ENCODE data around the gene PIP5K1B.

Gene PIP5K1B

GRCh38 chr9:68933434-68934328 is 228.6 kb downstream of the PIP5K1B start:
- FAIRE-seq (peak; percentile 90), DNase-seq (ENCODE audit: insufficient read length) (no peak)
- TF ChIP-seq POLR2A (IDR thresholded peaks at IDR 0.05; ENCODE audit: low read depth, low read length): no peak
- TF ChIP-seq TAF1 (IDR thresholded peaks at IDR 0.05; ENCODE audit: borderline replicate concordance, low read depth, low read length): no peak
- no peak for TF ChIP-seq POLR2AphosphoS5 (IDR thresholded peaks at IDR 0.05; ENCODE audit: low read depth, low read length)

GRCh38 chr9:68934329-68934644 is 229.2 kb downstream of the PIP5K1B start:
- FAIRE-seq: peak; percentile 9
- no peak for DNase-seq (ENCODE audit: insufficient read length)
- TF ChIP-seq TAF1 (IDR thresholded peaks at IDR 0.05; ENCODE audit: borderline replicate concordance, low read depth, low read length) (no peak), POLR2A (IDR thresholded peaks at IDR 0.05; ENCODE audit: low read depth, low read length) (no peak), POLR2AphosphoS5 (IDR thresholded peaks at IDR 0.05; ENCODE audit: low read depth, low read length) (no peak)

GRCh38 chr9:68940573-68940972 is 235.5 kb downstream of the PIP5K1B start:
- FAIRE-seq: peak; percentile 68
- DNase-seq (ENCODE audit: insufficient read length): no peak
- TF ChIP-seq POLR2AphosphoS5 (IDR thresholded peaks at IDR 0.05; ENCODE audit: low read depth, low read length) (no peak), TAF1 (IDR thresholded peaks at IDR 0.05; ENCODE audit: borderline replicate concordance, low read depth, low read length) (no peak), POLR2A (IDR thresholded peaks at IDR 0.05; ENCODE audit: low read depth, low read length) (no peak)

GRCh38 chr9:68941780-68942459 is 236.9 kb downstream of the PIP5K1B start:
- peak; percentile 70 for FAIRE-seq
- no peak for DNase-seq (ENCODE audit: insufficient read length)
- no peak for TF ChIP-seq POLR2AphosphoS5 (IDR thresholded peaks at IDR 0.05; ENCODE audit: low read depth, low read length)
- TF ChIP-seq TAF1 (IDR thresholded peaks at IDR 0.05; ENCODE audit: borderline replicate concordance, low read depth, low read length): no peak
- no peak for TF ChIP-seq POLR2A (IDR thresholded peaks at IDR 0.05; ENCODE audit: low read depth, low read length)

GRCh38 chr9:68942790-68943189 is 237.8 kb downstream of the PIP5K1B start:
- FAIRE-seq: no peak
- no peak for DNase-seq (ENCODE audit: insufficient read length)
- TF ChIP-seq POLR2A (IDR thresholded peaks at IDR 0.05; ENCODE audit: low read depth, low read length) (no peak), POLR2AphosphoS5 (IDR thresholded peaks at IDR 0.05; ENCODE audit: low read depth, low read length) (no peak), TAF1 (IDR thresholded peaks at IDR 0.05; ENCODE audit: borderline replicate concordance, low read depth, low read length) (no peak)

- no peak for DNase-seq (ENCODE audit: insufficient read length)
- no peak for FAIRE-seq
- TF ChIP-seq POLR2A (IDR thresholded peaks at IDR 0.05; ENCODE audit: low read depth, low read length) (no peak), TAF1 (IDR thresholded peaks at IDR 0.05; ENCODE audit: borderline replicate concordance, low read depth, low read length) (no peak), POLR2AphosphoS5 (IDR thresholded peaks at IDR 0.05; ENCODE audit: low read depth, low read length) (no peak)
Measured at GRCh38 chr9:68947015-68947414, 242.0 kb downstream of the PIP5K1B start.

GRCh38 chr9:68947842-68948569 is 243.0 kb downstream of the PIP5K1B start:
- FAIRE-seq (peak; percentile 81), DNase-seq (ENCODE audit: insufficient read length) (no peak)
- no peak for TF ChIP-seq TAF1 (IDR thresholded peaks at IDR 0.05; ENCODE audit: borderline replicate concordance, low read depth, low read length)
- TF ChIP-seq POLR2AphosphoS5 (IDR thresholded peaks at IDR 0.05; ENCODE audit: low read depth, low read length): no peak
- TF ChIP-seq POLR2A (IDR thresholded peaks at IDR 0.05; ENCODE audit: low read depth, low read length): no peak

GRCh38 chr9:68949271-68950000 is 244.4 kb downstream of the PIP5K1B start:
- DNase-seq (ENCODE audit: insufficient read length): no peak
- FAIRE-seq: peak; percentile 69
- TF ChIP-seq POLR2A (IDR thresholded peaks at IDR 0.05; ENCODE audit: low read depth, low read length) (no peak), TAF1 (IDR thresholded peaks at IDR 0.05; ENCODE audit: borderline replicate concordance, low read depth, low read length) (no peak), POLR2AphosphoS5 (IDR thresholded peaks at IDR 0.05; ENCODE audit: low read depth, low read length) (no peak)

- FAIRE-seq (peak; percentile 48), DNase-seq (ENCODE audit: insufficient read length) (no peak)
- TF ChIP-seq POLR2AphosphoS5 (IDR thresholded peaks at IDR 0.05; ENCODE audit: low read depth, low read length): no peak
- no peak for TF ChIP-seq POLR2A (IDR thresholded peaks at IDR 0.05; ENCODE audit: low read depth, low read length)
- no peak for TF ChIP-seq TAF1 (IDR thresholded peaks at IDR 0.05; ENCODE audit: borderline replicate concordance, low read depth, low read length)
Measured at GRCh38 chr9:68950188-68950587, 245.1 kb downstream of the PIP5K1B start.

GRCh38 chr9:68950689-68951088 is 245.6 kb downstream of the PIP5K1B start:
- TF ChIP-seq POLR2AphosphoS5 (IDR thresholded peaks at IDR 0.05; ENCODE audit: low read depth, low read length) (no peak), TAF1 (IDR thresholded peaks at IDR 0.05; ENCODE audit: borderline replicate concordance, low read depth, low read length) (no peak), POLR2A (IDR thresholded peaks at IDR 0.05; ENCODE audit: low read depth, low read length) (no peak)
- FAIRE-seq: peak; percentile 17
- DNase-seq (ENCODE audit: insufficient read length): no peak
